Jurkat, Clone E6-1 (cell line): ENCODE measurements around the gene C1orf185.
"Not testable (repeated sequence)": the region's sequence is repeated elsewhere in the genome, so short reads cannot be mapped to it uniquely, and the experiment has no call there.

Experiments used
- DNase-seq: peaks from one replicate; pipeline ENCODE4 v3.0.0-alpha.2; 2011; ENCODE audit warnings: low read depth, low spot score
- H3K4me3 ChIP-seq: 2 replicates; pipeline ENCODE4 v1.5.1; 2011; ENCODE audit warnings: mild to moderate bottlenecking, low read length, control low read depth, moderate library complexity

Gene C1orf185

DNA sequence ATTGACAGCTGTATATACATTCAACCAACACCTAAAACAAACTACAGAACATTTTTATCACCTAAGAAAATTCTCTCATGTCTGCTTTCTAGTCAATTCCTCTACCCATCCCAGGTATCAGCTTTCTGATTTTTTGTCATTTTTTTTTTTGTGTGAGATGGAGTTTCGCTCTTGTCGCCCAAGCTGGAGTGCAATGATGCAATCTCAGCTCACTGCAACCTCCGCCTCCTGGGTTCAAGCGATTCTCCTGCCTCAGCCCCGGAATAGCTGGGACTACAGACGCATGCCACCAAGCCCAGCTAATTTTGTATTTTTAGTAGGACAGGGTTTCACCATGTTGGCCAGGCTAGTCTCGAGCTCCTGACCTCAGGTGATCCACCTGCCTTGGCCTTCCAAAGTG, 25.1 kb downstream of the C1orf185 start:
- not testable (repeated sequence) for DNase-seq, H3K4me3 ChIP-seq

DNA sequence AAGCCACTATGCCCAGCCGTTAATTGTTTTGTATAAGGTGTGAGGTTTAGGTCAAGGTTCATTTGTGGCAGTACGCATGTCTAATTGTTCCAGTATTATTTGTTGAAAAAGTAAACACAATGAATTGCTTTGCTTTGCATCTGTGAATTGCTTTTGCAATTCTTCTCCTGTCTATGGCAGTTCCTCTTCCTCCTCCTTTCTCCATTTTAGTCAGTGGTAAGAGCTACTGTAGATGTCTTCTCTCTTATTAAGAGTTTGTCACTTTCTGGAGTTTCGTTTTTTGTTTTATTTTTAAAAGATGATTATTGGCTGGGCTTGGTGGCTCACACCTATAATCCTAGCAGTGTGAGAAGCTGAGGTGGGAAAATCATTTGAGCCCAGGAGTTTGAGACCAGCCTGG, 29.2 kb downstream of the C1orf185 start:
- DNase-seq, result no peak
- no peak overlapping the region for H3K4me3 ChIP-seq

DNA sequence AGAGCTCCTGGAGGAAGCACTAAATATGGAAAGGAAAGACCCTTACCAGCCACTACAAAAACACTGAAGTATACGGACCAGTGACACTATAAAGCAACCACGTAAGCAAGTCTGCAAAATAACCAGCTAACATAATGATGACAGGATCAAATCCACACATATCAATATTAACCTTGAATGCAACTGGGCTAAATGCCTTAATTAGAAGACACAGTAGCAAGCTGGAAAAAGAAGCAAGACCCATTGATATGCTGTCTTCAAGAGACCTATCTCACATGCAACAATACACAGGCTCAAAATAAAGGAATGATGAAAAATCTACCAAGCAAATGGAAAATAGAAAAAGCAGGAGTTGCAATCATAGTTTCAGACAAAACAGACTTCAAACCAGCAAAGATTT, 31.0 kb downstream of the C1orf185 start:
- no peak for DNase-seq
- no peak overlapping the region for H3K4me3 ChIP-seq

DNA sequence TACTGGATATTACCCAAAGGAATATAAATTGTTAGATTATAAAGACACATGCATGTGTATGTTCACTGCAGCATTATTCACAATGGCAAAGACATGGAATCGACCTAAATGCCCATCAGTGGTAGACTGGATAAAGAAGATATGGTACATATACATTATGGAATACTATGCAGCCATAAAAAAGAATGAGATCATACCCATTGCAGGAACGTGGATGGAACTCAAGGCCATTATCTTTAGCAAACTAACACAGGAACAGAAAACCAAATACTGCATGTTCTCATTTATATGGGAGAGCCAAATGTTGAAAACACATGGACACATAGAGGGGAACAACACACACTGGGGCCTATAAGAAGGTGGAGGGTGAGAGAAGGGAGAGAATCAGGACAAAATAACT, 35.7 kb downstream of the C1orf185 start:
- DNase-seq, H3K4me3 ChIP-seq: not testable (repeated sequence)

DNA sequence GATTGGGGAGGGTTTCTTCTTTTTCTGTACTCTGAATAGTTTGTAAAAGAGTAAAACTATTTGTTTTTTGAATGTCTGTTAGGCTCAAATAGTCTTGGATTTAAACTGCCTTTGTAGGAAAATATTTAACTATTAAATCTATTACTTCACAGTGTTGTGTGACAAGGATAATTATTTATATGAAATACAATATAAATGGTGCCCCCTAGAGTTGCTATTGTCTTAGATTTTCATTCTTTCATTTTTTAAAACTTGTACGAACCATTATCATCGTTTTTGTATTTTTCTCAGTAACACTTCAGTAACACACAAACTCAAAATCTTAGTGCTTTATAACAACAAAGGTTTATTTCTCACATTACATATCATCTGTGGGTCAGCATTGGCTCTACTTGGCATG, 37.4 kb downstream of the C1orf185 start:
- no peak for DNase-seq
- H3K4me3 ChIP-seq, result no peak overlapping the region

DNA sequence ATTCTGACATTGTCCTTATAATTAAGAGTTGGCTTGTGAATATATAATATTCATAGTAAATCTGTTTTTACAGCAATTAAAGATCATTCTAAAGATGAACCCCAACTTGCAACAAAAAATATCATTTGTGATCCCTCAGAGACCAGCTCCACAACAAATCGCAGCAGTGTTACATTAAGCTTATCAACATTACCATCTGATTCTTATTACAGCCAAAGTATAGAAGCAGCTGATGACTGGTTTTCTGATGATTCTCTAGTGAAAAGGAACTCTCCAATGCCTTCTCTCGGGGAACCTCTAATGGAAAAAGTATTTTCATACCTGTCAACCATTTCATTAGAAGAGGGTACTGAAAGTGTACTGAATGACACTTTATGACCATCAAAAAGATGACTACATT, 45.4 kb downstream of the C1orf185 start:
- no peak for DNase-seq
- no peak overlapping the region for H3K4me3 ChIP-seq

DNA sequence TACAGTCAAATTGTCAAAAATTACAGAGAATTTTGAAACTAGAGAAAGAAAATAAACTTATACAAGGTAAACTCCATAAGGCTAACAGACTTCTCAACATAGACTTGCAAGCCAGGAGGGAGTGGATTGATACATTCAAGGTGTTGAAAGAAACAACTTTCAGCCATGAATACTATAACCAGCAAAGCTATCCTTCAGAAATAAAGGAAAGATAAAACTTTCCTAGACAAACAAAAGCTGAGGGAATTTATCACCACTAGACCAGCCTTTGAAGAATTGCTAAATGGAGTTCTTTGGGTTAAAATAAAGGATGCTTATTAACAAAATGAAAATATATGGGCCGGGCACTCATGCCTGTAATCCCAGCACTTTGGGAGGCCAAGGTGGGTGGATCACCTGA, 52.7 kb downstream of the C1orf185 start:
- DNase-seq, result no peak
- H3K4me3 ChIP-seq, result no peak overlapping the region

DNA sequence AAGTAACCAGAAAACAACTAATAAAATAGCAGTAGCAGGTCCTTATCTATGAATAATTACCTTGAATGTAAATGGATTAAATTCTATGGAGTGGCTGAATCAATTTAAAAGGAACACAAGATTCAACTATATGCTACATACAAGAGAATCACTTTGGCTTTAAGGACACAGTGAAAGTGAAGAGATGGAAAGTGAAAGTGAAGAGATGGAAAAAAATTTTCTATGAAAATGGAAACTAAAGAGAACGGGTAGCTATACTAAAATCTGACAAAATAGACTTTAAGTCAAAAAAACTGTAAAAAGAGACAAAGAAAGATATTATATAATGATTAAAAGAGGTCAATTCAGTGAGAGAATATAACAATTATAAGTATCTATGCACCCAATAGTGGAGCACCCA, 54.7 kb downstream of the C1orf185 start:
- DNase-seq, result no peak
- no peak overlapping the region for H3K4me3 ChIP-seq

DNA sequence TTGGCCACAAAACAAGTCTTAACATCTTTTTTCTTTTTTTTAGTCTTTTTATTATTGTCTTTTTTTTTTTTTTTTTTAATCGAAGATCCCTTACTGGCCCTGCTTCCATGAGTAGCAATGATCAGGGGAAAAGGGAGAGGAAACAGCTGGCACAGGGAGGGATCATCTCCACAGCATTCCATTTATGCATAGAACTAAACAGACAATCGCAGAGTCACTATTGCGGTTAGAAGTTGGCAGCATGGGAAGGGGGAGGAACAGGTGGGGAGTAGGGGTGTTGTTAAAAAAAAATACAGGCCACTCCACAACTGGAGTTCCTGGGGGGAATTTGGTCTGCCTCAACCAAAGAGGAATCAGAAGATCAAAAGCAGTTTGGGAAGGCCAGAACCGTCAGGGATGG, 55.4 kb downstream of the C1orf185 start:
- no peak overlapping the region for H3K4me3 ChIP-seq
- DNase-seq, result no peak

DNA sequence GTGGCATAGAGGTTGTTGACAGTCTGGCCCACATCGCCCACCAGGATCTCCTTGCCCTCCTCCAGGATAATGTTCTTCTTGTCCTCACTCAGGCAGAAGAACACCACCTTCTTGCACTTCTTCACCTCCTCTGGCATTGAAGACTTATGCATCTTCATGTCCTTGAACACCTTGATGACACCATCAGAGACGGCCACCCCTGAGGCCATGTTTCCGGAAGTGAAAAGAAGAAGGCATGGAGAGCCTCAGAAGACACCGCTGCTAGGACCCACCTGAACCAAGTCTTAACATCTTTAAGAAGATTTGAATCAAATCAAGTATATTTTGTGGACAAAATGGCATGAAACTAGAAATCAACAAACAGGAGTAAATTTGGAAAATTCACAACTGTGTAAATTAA, 56.2 kb downstream of the C1orf185 start:
- DNase-seq, result no peak
- H3K4me3 ChIP-seq, result no peak overlapping the region

DNA sequence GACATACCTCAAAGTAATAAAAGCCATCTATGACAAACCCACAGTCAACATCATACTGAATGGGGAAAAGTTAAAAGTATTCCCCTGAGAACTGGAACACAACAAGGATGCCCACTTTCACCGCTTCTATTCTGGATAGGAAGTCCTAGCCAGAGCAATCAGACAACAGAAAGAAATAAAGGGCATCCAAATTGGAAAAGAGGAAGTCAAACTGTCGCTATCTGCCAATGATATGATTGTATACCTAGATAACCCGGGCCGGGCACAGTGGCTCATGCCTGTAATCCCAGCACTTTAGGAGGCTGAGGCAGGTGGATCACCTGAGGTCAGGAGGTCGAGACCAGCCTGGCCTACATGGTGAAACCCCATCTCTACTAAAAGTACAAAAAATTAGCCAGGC, 60.5 kb downstream of the C1orf185 start:
- DNase-seq, H3K4me3 ChIP-seq: not testable (repeated sequence)

DNA sequence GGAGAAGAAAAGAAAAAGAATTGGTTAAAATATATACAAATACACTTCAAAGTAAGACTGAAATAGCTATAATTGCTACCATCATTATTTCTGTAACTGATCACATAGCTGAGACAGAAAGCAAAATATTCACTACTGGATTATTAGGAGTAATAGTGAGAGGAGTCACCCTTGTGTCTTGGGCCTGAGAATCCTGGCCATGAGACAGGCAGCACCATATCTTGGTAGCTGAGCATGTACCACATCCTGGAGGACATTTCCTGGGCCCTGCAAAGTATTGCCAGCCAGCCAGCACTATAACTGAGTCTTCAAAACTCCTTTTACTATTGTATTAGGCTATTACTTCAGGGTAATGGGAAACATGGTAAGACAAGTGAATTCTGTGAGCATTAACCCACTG, 63.5 kb downstream of the C1orf185 start:
- no peak overlapping the region for H3K4me3 ChIP-seq
- no peak for DNase-seq

DNA sequence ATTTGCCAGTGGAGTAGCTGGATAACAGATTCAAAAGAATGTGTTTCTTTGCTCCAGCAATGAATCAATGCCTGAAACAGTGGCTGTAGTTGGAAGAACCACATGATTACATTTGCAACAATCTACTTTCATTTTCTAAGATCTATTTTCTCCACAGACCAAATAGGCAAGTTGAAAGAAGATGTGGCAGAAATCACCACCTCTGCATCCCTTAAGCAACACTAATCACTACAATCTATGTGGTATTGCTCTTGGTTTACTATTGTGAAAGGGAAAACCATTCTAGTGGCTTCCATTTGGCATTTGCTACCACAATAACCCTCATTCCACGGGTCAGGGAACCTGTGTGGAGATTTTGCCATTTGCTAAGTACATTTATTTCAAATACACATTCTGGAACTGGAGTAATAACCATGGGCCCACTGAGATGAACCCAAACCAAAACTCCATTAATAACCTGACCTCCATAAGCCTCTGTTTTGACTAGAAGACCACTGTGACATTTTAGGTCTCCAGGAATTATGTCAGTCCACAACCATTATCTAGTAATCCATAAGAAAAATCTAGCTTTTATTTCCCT, 66.3 kb downstream of the C1orf185 start:
- H3K4me3 ChIP-seq, result no peak overlapping the region
- peak; percentile 32 for DNase-seq

DNA sequence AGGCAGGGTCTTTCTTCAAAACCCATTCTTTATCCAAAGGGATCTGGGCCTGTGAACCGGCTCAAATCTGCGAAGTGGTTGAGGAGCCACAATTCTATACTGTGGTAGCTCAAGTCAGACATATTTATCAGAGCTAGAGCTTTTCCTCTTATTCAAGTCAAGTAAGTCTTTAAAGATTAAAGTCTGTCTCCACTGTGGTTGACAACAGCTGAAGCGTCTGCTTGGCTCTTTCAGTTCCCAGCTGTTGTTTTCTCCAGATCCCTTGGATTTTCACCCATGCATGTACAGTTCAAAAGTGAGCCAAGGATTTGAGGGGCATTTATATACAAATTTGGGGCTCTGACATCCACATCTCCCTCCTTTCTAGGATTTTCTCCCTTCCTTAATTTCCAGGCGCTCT, 66.9 kb downstream of the C1orf185 start:
- no peak for DNase-seq
- H3K4me3 ChIP-seq, result no peak overlapping the region

DNA sequence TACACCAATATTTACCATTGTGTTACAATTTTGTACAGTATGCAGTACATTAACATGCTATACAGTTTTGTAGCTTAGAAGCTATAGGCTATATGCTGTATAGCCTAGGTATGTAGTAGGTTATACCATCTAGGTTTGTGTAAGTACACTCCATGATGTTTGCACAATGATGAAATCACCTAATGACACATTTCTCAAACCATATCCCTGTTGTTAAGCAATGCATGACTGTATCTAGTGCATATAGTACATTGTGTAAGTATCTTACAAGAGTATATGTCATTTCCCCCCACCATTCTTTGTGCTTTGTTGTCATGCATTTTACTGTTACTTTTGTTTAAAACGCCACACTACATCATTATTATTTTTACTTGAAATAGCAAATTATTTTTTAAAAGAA, 68.3 kb downstream of the C1orf185 start:
- H3K4me3 ChIP-seq, result no peak overlapping the region
- no peak for DNase-seq

DNA sequence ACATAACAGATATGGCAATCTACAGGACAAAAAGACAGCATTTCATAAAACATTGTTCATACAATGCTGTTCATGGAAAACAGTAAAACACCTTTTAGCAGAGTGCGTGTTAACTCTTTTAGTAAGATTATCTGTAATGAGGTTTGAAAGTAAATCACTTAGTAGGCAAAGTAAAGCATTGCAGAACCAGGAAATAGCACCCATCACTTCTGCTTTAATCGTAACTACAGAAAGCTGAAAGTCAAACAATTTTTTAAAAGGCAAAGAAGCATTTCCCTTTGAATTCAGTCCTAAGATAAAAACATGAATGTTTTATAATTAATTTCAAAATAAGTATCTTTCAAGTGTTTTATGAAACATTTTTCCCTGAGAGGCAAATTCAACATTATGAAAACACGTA, 70.8 kb downstream of the C1orf185 start:
- no peak overlapping the region for H3K4me3 ChIP-seq

DNA sequence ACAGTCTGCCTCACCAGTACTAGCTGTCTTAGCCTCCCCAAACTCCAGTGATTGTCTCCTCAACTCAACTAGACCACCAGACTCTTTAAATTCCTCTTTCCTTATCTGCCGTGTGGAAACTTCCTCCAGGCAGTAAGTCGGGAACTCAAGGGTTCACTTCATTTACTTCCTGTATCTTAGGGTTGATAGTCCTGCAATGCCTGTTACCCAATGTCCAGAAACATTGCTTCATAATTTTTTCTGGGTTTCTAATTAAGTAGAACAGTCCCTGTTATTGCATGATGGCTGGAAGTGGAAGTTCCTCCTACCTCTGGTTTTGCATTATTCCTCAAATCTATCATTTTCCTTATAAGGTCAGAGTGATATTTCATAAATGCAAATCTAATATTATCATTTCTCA, 73.2 kb downstream of the C1orf185 start:
- DNase-seq, result no peak
- H3K4me3 ChIP-seq, result no peak overlapping the region

More for the DNA sequence above, 70.8 kb downstream of the C1orf185 start:
- DNase-seq, result no peak

DNA sequence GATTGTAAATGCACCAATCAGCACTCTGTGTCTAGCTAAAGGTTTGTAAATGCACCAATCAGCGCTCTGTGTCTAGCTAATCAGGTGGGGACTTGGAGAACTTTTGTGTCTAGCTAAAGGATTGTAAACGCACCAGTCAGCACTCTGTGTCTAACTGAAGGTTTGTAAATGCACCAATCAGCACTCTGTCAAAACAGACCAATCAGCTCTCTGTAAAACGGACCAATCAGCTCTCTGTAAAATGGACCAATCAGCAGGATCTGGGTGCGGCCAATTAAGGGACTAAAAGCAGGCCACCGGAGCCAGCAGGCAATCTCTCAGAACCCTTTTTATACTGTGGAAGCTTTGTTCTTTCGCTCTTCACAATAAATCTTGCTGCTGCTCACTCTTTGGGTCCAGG, 76.0 kb downstream of the C1orf185 start:
- not testable (repeated sequence) for H3K4me3 ChIP-seq, DNase-seq

DNA sequence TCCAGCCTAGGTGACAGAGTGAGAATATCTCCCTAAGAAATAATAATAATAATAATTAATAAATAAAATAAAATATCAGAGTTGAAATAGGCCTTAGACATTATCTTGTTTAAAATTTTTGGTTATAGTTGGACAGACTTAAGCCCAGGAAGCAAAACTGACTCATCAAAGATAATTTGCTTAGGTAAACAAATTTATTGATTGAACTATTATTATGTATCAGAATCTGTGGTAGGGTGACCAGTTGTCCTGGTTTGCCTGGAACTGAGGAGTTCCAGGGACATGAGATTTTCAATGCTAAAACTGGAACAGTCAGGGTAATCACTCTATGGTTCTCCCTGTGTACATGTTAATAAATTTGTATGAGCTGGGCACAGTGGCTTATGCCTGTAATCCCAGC, 86.2 kb downstream of the C1orf185 start:
- no peak for DNase-seq

DNA sequence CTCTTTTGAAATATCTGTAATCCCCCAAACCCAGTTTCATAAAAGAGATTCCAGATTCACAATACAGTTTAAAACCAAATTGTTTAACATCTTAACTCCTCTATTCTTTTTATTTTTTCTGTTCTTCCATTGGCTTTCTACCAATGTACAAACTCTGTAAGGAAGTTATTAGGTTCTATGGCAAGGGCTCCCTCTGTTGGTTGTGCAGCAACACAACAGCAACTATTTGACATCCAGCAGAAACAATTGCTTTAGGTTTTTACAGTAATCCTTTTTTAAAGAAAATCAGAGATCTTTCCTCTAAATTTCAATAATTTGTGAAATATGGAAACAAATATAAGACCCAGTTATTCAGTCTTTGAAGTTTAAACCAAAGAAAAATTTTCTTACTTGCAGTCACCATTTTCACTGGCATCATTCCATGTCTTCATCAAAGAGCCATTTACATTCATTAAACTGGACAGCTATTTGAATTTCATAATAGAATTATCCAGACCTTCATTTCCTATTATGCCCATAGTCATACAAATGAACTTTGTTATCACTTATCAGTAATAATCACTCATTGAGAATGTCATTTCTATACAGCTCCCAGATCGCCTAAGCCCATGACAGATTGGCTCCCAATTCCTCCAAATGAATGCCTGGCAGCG, 87.5 kb downstream of the C1orf185 start:
- no peak overlapping the region for H3K4me3 ChIP-seq
- DNase-seq, result peak; percentile 63

More for the DNA sequence above, 86.2 kb downstream of the C1orf185 start:
- H3K4me3 ChIP-seq, result no peak overlapping the region

DNA sequence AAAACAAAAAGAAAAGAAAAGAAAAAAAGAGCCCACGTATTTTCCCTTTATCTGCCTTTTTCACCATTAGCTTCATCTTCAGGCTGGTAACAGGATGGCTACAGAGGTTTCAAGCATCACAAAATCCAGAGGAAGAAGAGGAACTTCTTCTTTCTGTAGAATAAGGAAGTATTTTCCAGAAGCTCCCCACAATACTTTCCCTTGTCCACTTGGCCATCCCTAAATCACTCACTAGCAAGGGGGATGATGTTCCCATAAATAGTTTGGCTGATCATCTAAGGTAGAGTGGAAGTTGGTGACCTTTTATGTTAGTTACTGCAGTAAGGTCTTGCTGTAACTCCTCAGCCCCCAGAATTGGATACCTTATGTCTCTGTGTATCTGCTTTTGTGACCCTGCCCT, 88.9 kb downstream of the C1orf185 start:
- no peak overlapping the region for H3K4me3 ChIP-seq
- DNase-seq, result no peak
